ENCODE measurements around the gene IGF2BP2. TPM values are rescaled to one million over a fixed set of nuclear protein-coding genes. Genes with fewer than 3 reads are reported as not detected.

Gene IGF2BP2
- total RNA-seq, 1 experiment from 2014 or later: 66.2 TPM

GRCh38 chr3:185764980-185765370 lies 59.9 kb downstream of the IGF2BP2 start:
- ChIA-PET POLR2A (ENCODE audit: low non-redundant PET) (no interaction called here), CTCF (interaction anchor here (0.6 kb wide), 1 partner anchor 31 kb away, joined by 3 read pairs; no protein-coding TSS in a partner anchor)
- intact Hi-C loops (cut with micrococcal nuclease; ENCODE audit: unreplicated experiment): loop anchor here (5.0 kb wide), 3 partner anchors 33 to 103 kb away; no protein-coding TSS in a partner anchor
- BruUV-seq (replicated peaks): no TSS peak
- Histone ChIP-seq H3K4me1 (ENCODE audit: insufficient read depth, low read length, poor library complexity, severe bottlenecking) (peaks cover 58% of the 10 kb centered on the region), H3K9me3 (ENCODE audit: low read depth, low read length, poor library complexity, severe bottlenecking) (no peaks in the 10 kb centered on the region), H3K36me3 (ENCODE audit: insufficient read depth, low read length, poor library complexity, severe bottlenecking) (no peaks in the 10 kb centered on the region), H3K4me3 (ENCODE audit: low read depth, low read length, poor library complexity, severe bottlenecking) (no peak overlapping the region), H3K27me3 (replicated peaks; ENCODE audit: insufficient read depth, low read depth, low read length, poor library complexity) (no peaks in the 10 kb centered on the region), H3K27ac (ENCODE audit: low read depth, low read length, poor library complexity, severe bottlenecking) (no peak overlapping the region)
- TF ChIP-seq EZH2 (IDR thresholded peaks at IDR 0.05; ENCODE audit: borderline replicate concordance, low read depth, low read length, poor library complexity, severe bottlenecking): no peak
- TF ChIP-seq CTCF (conservative IDR thresholded peaks at IDR 0.05; ENCODE audit: low read depth, low read length): no peak
- no peak for DNase-seq (ENCODE audit: low spot score)

- no peak for TF ChIP-seq CTCF (conservative IDR thresholded peaks at IDR 0.05; ENCODE audit: low read depth, low read length)
- TF ChIP-seq EZH2 (IDR thresholded peaks at IDR 0.05; ENCODE audit: borderline replicate concordance, low read depth, low read length, poor library complexity, severe bottlenecking): no peak
- peaks cover 64% of the 10 kb centered on the region for H3K4me1 ChIP-seq (ENCODE audit: insufficient read depth, low read length, poor library complexity, severe bottlenecking)
- BruUV-seq (replicated peaks): no TSS peak
- H3K27me3 ChIP-seq (replicated peaks; ENCODE audit: insufficient read depth, low read depth, low read length, poor library complexity): no peaks in the 10 kb centered on the region
- intact Hi-C loops (cut with micrococcal nuclease; ENCODE audit: unreplicated experiment): no loop called here
- DNase-seq (ENCODE audit: low spot score): no peak
- no peaks in the 10 kb centered on the region for H3K36me3 ChIP-seq (ENCODE audit: insufficient read depth, low read length, poor library complexity, severe bottlenecking)
- no peaks in the 10 kb centered on the region for H3K9me3 ChIP-seq (ENCODE audit: low read depth, low read length, poor library complexity, severe bottlenecking)
- ChIA-PET POLR2A (ENCODE audit: low non-redundant PET) (no interaction called here), CTCF (interaction anchor here (1.5 kb wide), 1 partner anchor 104 kb away, joined by 7 read pairs; no protein-coding TSS in a partner anchor)
- H3K4me3 ChIP-seq (ENCODE audit: low read depth, low read length, poor library complexity, severe bottlenecking): no peak overlapping the region
- no peak overlapping the region for H3K27ac ChIP-seq (ENCODE audit: low read depth, low read length, poor library complexity, severe bottlenecking)
These were observed 60.5 kb downstream of the IGF2BP2 start for GRCh38 chr3:185764163-185764979.

- Histone ChIP-seq H3K36me3 (ENCODE audit: insufficient read depth, low read length, poor library complexity, severe bottlenecking) (no peaks in the 10 kb centered on the region), H3K27me3 (replicated peaks; ENCODE audit: insufficient read depth, low read depth, low read length, poor library complexity) (no peaks in the 10 kb centered on the region), H3K4me3 (ENCODE audit: low read depth, low read length, poor library complexity, severe bottlenecking) (no peak overlapping the region), H3K27ac (ENCODE audit: low read depth, low read length, poor library complexity, severe bottlenecking) (no peak overlapping the region), H3K4me1 (ENCODE audit: insufficient read depth, low read length, poor library complexity, severe bottlenecking) (peaks cover 65% of the 10 kb centered on the region), H3K9me3 (ENCODE audit: low read depth, low read length, poor library complexity, severe bottlenecking) (no peaks in the 10 kb centered on the region)
- CTCF ChIA-PET: interaction anchor here (1.5 kb wide), 1 partner anchor 103 kb away, joined by 7 read pairs; no protein-coding TSS in a partner anchor
- intact Hi-C loops (cut with micrococcal nuclease; ENCODE audit: unreplicated experiment): loop anchor here (2.0 kb wide), 1 partner anchor 15 kb away; no protein-coding TSS in a partner anchor
- TF ChIP-seq CTCF (conservative IDR thresholded peaks at IDR 0.05; ENCODE audit: low read depth, low read length): no peak
- no peak for TF ChIP-seq EZH2 (IDR thresholded peaks at IDR 0.05; ENCODE audit: borderline replicate concordance, low read depth, low read length, poor library complexity, severe bottlenecking)
- POLR2A ChIA-PET (ENCODE audit: low non-redundant PET): no interaction called here
- no TSS peak for BruUV-seq (replicated peaks)
- no peak for DNase-seq (ENCODE audit: low spot score)
These were observed 61.4 kb downstream of the IGF2BP2 start for GRCh38 chr3:185763347-185764005.

Measured in A673 (cell line).